ENCODE results near the gene SGCD.

The SGCD gene

DNA sequence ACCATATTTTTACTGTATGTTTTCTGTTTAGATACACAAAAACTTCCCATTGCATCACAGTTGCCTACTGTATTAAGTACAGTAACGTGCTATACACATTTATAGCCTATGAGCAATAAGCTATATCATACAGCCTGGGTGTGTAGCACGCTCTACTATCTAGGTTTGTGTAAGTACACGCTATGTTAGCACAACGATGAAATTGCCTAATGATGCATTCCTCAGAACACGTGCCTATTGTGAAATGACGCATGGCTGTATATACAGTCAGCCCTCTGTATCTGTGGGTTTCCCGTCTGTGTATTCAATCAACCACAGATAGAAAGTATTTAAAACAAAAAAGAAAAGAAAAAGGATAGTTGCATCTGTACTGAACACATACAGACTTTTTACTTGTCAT is 64.2 kb downstream of the SGCD start:
- no peak for TF ChIP-seq CTCF (IDR thresholded peaks at IDR 0.05)
- H3K27ac Mint-ChIP-seq = no peak overlapping the region
- H3K36me3 Mint-ChIP-seq (ENCODE audit: low read depth) = no peaks in the 10 kb centered on the region
- H3K27me3 Mint-ChIP-seq (ENCODE audit: low read depth, poor library complexity) = no peaks in the 10 kb centered on the region
- no peaks in the 10 kb centered on the region for H3K9me3 Mint-ChIP-seq
- H3K4me3 Mint-ChIP-seq = no peak overlapping the region
- DNase-seq = no peak
- H3K4me1 Mint-ChIP-seq = peaks cover 32% of the 10 kb centered on the region

- no peak for TF ChIP-seq CTCF (IDR thresholded peaks at IDR 0.05)
- H3K9me3 Mint-ChIP-seq = peaks cover 13% of the 10 kb centered on the region
- DNase-seq = no peak
- no peaks in the 10 kb centered on the region for H3K27me3 Mint-ChIP-seq (ENCODE audit: low read depth, poor library complexity)
- no peak overlapping the region for H3K27ac Mint-ChIP-seq
- H3K4me1 Mint-ChIP-seq = peaks cover 32% of the 10 kb centered on the region
- H3K4me3 Mint-ChIP-seq = no peak overlapping the region
- peaks cover 5% of the 10 kb centered on the region for H3K36me3 Mint-ChIP-seq (ENCODE audit: low read depth)
Measured at GRCh38 chr5:156393980-156394379, 67.0 kb downstream of the SGCD start.

GRCh38 chr5:156394642-156395305 is 67.8 kb downstream of the SGCD start:
- Mint-ChIP-seq H3K4me3 (no peak overlapping the region), H3K9me3 (peaks cover 13% of the 10 kb centered on the region), H3K27ac (no peak overlapping the region), H3K4me1 (peaks cover 24% of the 10 kb centered on the region), H3K36me3 (ENCODE audit: low read depth) (peaks cover 5% of the 10 kb centered on the region), H3K27me3 (ENCODE audit: low read depth, poor library complexity) (no peaks in the 10 kb centered on the region)
- DNase-seq = no peak
- TF ChIP-seq CTCF (IDR thresholded peaks at IDR 0.05) = no peak

DNA sequence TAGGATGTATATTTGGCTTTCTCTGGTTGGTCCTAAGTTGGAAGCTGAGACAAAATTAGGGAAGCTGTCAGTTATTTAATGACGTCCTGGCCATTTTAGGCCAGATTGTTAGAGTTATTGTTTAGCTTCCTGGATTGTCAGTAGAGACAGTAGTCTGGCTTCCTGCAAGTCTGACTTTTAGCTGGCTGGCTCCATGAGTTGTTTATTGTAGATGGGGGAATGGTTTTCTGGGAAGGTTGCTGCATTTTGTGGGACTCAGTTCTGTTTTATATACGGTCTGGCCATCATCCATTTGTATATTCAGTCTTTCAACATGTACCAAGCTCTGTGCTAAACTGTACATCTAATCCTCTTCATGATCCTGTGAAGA is 68.3 kb downstream of the SGCD start:
- DNase-seq = no peak
- H3K4me3 Mint-ChIP-seq = no peak overlapping the region
- no peak for TF ChIP-seq CTCF (IDR thresholded peaks at IDR 0.05)
- H3K4me1 Mint-ChIP-seq = peaks cover 24% of the 10 kb centered on the region
- H3K27me3 Mint-ChIP-seq (ENCODE audit: low read depth, poor library complexity) = no peaks in the 10 kb centered on the region
- no peak overlapping the region for H3K27ac Mint-ChIP-seq
- peaks cover 5% of the 10 kb centered on the region for H3K36me3 Mint-ChIP-seq (ENCODE audit: low read depth)
- H3K9me3 Mint-ChIP-seq = peaks cover 13% of the 10 kb centered on the region

- DNase-seq = no peak
- no peak for TF ChIP-seq CTCF (IDR thresholded peaks at IDR 0.05)
- H3K4me3 Mint-ChIP-seq = no peak overlapping the region
- no peaks in the 10 kb centered on the region for H3K27me3 Mint-ChIP-seq (ENCODE audit: low read depth, poor library complexity)
- H3K27ac Mint-ChIP-seq = peak overlapping the region; percentile 11
- peaks cover 13% of the 10 kb centered on the region for H3K9me3 Mint-ChIP-seq
- H3K4me1 Mint-ChIP-seq = peaks cover 24% of the 10 kb centered on the region
- H3K36me3 Mint-ChIP-seq (ENCODE audit: low read depth) = peaks cover 5% of the 10 kb centered on the region
Measured at GRCh38 chr5:156396063-156396829, 69.3 kb downstream of the SGCD start.

DNA sequence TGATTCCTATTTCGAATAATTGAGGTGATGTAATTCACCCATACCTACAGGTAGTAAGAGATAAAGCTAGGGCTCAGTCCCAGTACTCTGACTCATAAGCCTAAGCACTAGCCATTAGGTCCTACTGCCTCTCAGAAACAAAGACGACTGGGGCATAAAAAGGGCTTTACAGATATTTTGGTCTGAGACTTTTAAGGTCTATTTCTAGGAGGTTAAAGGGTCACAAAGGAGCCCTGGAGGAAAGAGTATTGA is 69.8 kb downstream of the SGCD start:
- Mint-ChIP-seq H3K4me1 (peaks cover 24% of the 10 kb centered on the region), H3K27ac (no peak overlapping the region), H3K36me3 (ENCODE audit: low read depth) (peaks cover 5% of the 10 kb centered on the region), H3K27me3 (ENCODE audit: low read depth, poor library complexity) (no peaks in the 10 kb centered on the region), H3K9me3 (peaks cover 13% of the 10 kb centered on the region), H3K4me3 (no peak overlapping the region)
- no peak for TF ChIP-seq CTCF (IDR thresholded peaks at IDR 0.05)
- DNase-seq = no peak
